GM18508 (cell line): ENCODE data around the gene TCTN3.
"Not testable (repeated sequence)": the region's sequence is repeated elsewhere in the genome, so short reads cannot be mapped to it uniquely, and the experiment has no call there.

ENCODE experiments used
- ATAC-seq: cut with Tn5 transposase; IDR thresholded peaks from one replicate; pipeline ENCODE4 v1.9.1; 2021; ENCODE audit warnings: moderate number of reproducible peaks; ENCODE audit not compliant: insufficient read depth, unreplicated experiment

Gene TCTN3

DNA sequence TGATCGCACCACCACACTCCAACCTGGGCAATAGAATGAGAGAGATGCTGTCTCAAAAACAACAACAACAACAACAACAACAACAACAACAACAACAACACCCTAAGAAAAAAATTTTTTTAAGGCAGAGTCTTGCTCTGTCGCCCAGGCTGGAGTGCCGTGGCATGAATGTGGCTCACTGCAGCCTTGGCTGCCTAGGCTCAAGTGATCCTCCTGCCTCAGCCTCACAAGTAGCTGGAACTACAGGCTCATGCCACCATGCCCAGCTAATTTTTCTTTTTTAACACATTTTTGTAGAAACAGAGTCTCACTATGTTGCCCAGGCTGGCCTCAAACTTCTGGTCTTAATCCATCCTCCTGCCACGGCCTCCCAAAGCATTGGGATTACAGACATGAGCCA lies 55.8 kb downstream of the TCTN3 start:
- no peak for ATAC-seq

DNA sequence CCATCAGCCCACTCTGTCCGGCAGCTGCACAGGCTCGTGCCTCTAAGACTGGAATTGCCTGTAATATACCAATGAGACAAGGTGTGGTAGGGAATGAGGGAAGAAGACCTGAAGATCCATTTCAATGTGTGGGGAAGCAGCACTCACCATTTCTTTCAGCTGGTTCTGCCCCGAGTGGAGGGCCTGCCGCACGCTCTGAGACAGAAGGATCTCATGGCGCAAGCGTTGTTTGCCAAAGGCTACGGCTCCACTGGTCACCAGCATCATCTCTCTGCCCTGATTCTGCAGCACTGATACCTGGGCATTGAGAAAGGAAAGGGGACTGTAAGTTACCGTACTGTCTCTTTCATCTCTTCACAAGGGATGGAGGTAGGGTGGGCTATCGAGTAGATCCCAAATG lies 56.6 kb downstream of the TCTN3 start:
- ATAC-seq = no peak

DNA sequence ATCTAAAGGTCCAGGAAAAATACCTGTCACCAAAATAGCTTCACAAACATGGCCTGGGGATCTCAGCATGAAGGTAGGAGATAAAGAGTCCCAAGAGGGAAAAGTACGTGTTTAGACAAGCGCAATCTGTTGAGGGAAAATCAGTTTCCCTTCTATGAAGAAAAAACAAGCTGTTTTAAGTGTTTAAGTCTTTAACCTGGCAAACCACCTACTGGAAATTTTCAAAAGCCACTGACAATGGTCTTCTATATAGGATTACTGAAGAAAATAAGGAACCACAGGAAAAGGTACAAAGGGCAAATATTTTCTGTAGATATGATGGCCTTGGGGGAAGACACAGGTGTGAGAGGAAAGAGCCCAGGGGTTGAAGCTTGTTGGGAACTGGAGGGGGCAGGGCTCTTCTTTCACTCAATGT lies 58.4 kb downstream of the TCTN3 start:
- no peak for ATAC-seq

DNA sequence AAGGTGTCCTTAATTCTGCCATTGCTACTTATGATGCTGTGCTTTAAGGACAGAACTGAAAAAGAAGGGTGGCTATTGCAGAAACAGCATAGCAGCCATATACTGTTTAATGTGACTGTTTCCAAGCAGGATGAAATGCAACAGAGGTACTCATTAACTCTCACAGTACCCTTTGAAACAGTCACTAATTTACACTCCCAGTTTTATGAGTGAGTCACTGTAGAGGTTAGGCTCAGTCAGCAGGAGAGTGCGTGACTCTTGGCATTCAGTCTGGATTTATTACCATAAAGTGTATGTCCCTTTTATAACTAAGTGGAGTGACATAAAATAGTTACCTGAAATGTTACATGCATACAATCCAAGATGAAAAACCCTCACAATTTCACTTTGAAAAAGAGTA lies 64.9 kb downstream of the TCTN3 start:
- no peak for ATAC-seq

DNA sequence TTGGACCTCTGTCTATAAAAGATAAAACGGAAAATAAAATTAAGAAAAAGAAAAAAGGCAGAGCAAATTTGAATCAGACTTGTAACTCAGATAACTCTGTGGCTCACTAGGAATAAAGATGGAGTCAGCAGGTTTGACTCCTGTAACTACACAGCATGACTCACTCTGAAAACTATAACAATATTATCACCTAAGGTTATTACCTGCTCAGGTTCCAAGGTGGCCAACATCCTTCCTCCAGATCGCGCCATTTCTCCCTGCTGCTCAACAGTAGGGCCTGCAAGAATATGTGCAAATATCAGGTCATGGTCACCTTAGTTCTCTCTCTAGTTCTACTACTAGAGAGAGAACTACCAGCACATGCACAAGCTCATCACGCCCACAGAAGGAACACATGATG lies 67.2 kb downstream of the TCTN3 start:
- ATAC-seq = no peak

DNA sequence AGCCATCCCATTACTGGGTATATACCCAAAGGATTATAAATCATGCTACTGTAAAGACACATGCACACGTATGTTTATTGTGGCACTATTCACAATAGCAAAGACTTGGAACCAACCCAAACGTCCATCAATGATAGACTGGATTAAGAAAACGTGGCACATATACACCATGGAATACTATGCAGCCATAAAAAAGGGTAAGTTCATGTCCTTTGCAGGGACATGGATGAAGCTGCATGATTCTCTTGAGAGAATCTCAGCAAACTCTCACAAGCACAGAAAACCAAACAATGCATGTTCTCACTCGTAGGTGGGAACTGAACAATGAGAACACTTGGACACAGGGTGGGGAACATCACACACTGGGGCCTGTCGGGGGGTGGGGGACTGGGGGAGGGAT lies 73.3 kb downstream of the TCTN3 start:
- not testable (repeated sequence) for ATAC-seq

DNA sequence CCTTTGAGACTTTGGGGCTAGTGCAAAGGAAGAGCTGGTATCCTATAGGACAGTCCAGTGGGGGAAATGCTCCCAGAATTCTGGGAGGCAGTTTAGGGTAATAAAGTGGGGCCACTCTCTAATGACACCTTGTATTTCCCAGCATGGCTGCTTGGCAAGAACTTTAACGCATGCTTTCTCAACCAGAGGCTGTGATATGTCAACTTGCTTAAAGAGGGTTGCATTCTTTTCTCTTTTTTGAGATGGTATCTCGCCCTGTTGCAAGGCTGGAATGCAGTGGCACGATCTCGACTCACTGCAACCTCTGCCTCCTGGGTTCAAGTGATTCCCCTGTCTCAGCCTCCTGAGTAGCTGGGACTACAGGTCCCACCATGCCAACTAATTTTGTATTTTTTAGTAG lies 75.6 kb downstream of the TCTN3 start:
- ATAC-seq = no peak

DNA sequence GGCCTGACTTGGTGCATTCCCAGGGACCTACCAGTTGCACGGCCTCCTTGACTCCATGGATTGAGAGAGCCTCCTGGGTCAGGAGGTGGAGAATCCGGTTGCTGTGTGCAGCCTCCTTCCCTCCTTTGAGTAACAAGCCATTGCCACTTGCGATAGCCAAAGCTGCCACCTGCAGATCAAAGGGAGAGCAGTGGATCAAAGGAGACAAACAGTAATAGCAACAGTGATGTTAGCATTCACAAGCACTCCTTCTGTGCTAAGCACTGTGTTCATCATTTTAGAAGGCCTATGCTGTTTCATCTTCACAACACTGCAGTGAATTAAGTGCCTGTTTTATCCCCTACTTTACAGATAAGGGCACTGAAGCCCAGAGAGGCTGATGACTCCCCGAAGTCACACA lies 77.3 kb downstream of the TCTN3 start:
- no peak for ATAC-seq
